PC-3 (cell line): ENCODE results near the gene UAP1L1.

ENCODE experiments used
- CTCF ChIP-seq: fragments of 300-600 bp; sonication (generic); conservative IDR thresholded peaks from 2 replicates; pipeline ENCODE4 v1.5.1; 2017; ENCODE audit warnings: antibody characterized with exemption, low read depth, mild to moderate bottlenecking, low read length
- EZH2 ChIP-seq: fragments of 300-600 bp; sonication (generic); IDR thresholded peaks from one replicate; pipeline ENCODE4 v1.6.1; 2017; ENCODE audit warnings: antibody characterized with exemption, mild to moderate bottlenecking, low read length; ENCODE audit not compliant: unreplicated experiment

GRCh38 chr9:137126786-137127185 is 49.5 kb downstream of the UAP1L1 start:
- TF ChIP-seq EZH2 (no peak), CTCF (no peak)
